SK-N-SH treated with all-trans-retinoic acid at 6 μM for 48 hours (cell line): ENCODE results near the gene CCDC69.

Source experiments
- ATAC-seq: fragments of 200-7000 bp; cut with Tn5 transposase; 3 replicates; pipeline ENCODE4 v1.9.1; 2020; ENCODE audit warnings: mild to moderate bottlenecking, moderate library complexity
- ARNTL ChIP-seq: fragments of 450-650 bp; formaldehyde crosslinking; IDR thresholded peaks from 2 replicates; pipeline ENCODE4 v1.5.0; 2020; ENCODE audit warnings: low read depth, mild to moderate bottlenecking, moderate library complexity, borderline replicate concordance
- CSDC2 ChIP-seq: fragments of 250-450 bp; sonication (Bioruptor Pico); IDR thresholded peaks from 2 replicates; pipeline ENCODE4 v1.5.0; 2020; ENCODE audit warnings: mild to moderate bottlenecking, moderate library complexity
- ESRRG ChIP-seq: fragments of 250-450 bp; sonication (Bioruptor Pico); IDR thresholded peaks from 2 replicates; pipeline ENCODE4 v1.6.1; 2021; ENCODE audit warnings: mild to moderate bottlenecking
- GLIS3 ChIP-seq: fragments of 250-450 bp; sonication (Bioruptor Pico); IDR thresholded peaks from 2 replicates; pipeline ENCODE4 v1.5.0; 2020; ENCODE audit warnings: mild to moderate bottlenecking, moderate library complexity
- OSR1 ChIP-seq: fragments of 250-450 bp; sonication (Bioruptor Pico); IDR thresholded peaks from 2 replicates; pipeline ENCODE4 v1.8.0; 2022; ENCODE audit warnings: moderate library complexity, mild to moderate bottlenecking, inconsistent platforms
- PPARA ChIP-seq: fragments of 250-450 bp; sonication (Bioruptor Pico); IDR thresholded peaks from 2 replicates; pipeline ENCODE4 v1.5.0; 2020; ENCODE audit warnings: mild to moderate bottlenecking, borderline replicate concordance
- RARB ChIP-seq: fragments of 250-450 bp; sonication (Bioruptor Pico); IDR thresholded peaks from 2 replicates; pipeline ENCODE4 v1.8.0; 2021; ENCODE audit warnings: mild to moderate bottlenecking, moderate library complexity
- SNAI2 ChIP-seq: fragments of 250-450 bp; sonication (Bioruptor Pico); IDR thresholded peaks from 2 replicates; pipeline ENCODE4 v1.5.0; 2020; ENCODE audit warnings: mild to moderate bottlenecking, moderate library complexity
- TCF4 ChIP-seq: fragments of 250-450 bp; sonication (Bioruptor Pico); IDR thresholded peaks from 2 replicates; pipeline ENCODE4 v1.8.0; 2021; ENCODE audit warnings: mild to moderate bottlenecking, moderate library complexity, borderline replicate concordance
- TOX ChIP-seq: fragments of 250-450 bp; sonication (Bioruptor Pico); IDR thresholded peaks from 2 replicates; pipeline ENCODE4 v1.8.0; 2021; ENCODE audit warnings: mild to moderate bottlenecking, moderate library complexity, borderline replicate concordance
- ZC3H10 ChIP-seq: fragments of 250-450 bp; sonication (Bioruptor Pico); IDR thresholded peaks from 2 replicates; pipeline ENCODE4 v1.5.1; 2021; ENCODE audit warnings: mild to moderate bottlenecking, moderate library complexity
- ZFP3 ChIP-seq: fragments of 250-450 bp; sonication (Bioruptor Pico); IDR thresholded peaks from 2 replicates; pipeline ENCODE4 v1.5.0; 2020; ENCODE audit warnings: mild to moderate bottlenecking, moderate library complexity
- ZNF565 ChIP-seq: fragments of 450-650 bp; formaldehyde crosslinking; conservative IDR thresholded peaks from 2 replicates; pipeline ENCODE4 v1.5.0; 2020; ENCODE audit warnings: low read depth, mild to moderate bottlenecking, moderate library complexity
- ZNF70 ChIP-seq: fragments of 450-650 bp; formaldehyde crosslinking; IDR thresholded peaks from 2 replicates; pipeline ENCODE4 v1.5.0; 2020; ENCODE audit warnings: mild to moderate bottlenecking, moderate library complexity
- ZNF8 ChIP-seq: fragments of 450-650 bp; formaldehyde crosslinking; IDR thresholded peaks from 2 replicates; pipeline ENCODE4 v1.5.0; 2020; ENCODE audit warnings: mild to moderate bottlenecking, moderate library complexity
- TF ChIP-seq, protein P1 (sequence below): fragments of 250-450 bp; sonication (Bioruptor Pico); IDR thresholded peaks from 2 replicates; pipeline ENCODE4 v1.5.0; 2020; ENCODE audit warnings: mild to moderate bottlenecking, moderate library complexity
- TF ChIP-seq, protein P2 (sequence below): fragments of 250-450 bp; sonication (Bioruptor Pico); IDR thresholded peaks from 2 replicates; pipeline ENCODE4 v1.8.0; 2020; ENCODE audit warnings: mild to moderate bottlenecking, moderate library complexity, borderline replicate concordance
- TF ChIP-seq, protein P3 (sequence below): fragments of 250-450 bp; sonication (Bioruptor Pico); IDR thresholded peaks from 2 replicates; pipeline ENCODE4 v1.5.1; 2021; ENCODE audit warnings: mild to moderate bottlenecking, moderate library complexity
- TF ChIP-seq, protein P4 (sequence below): fragments of 250-450 bp; sonication (Bioruptor Pico); IDR thresholded peaks from 2 replicates; pipeline ENCODE4 v1.5.1; 2020; ENCODE audit warnings: low read depth, mild to moderate bottlenecking, moderate library complexity

CCDC69 gene

DNA sequence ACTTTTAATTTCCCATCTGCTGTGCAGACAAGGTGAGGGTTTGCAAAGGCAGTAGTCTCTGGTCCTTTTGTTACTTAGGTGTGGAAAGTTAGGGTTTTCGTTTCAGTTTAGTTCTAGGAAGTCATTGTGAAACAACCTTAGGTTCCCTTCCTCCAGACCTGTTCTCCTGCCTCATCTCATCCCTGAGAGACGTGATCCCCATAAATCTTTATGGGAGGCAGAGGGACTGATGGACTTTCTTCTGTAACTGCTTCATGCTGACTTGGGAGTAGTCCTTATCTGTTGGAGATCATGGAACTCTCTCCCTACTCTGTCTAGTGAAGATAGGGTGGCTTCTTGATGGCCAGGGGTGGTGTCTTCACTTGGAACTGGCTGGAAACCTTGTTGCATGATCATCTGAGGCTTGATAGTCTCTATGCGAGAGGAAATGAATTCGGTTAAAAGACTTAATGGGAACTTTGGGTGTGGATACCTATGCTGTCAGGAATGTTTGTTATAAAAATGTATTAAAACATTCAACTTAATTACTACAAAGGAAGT, 21.9 kb upstream of the CCDC69 start (continued):
- TF ChIP-seq, protein P1, sequence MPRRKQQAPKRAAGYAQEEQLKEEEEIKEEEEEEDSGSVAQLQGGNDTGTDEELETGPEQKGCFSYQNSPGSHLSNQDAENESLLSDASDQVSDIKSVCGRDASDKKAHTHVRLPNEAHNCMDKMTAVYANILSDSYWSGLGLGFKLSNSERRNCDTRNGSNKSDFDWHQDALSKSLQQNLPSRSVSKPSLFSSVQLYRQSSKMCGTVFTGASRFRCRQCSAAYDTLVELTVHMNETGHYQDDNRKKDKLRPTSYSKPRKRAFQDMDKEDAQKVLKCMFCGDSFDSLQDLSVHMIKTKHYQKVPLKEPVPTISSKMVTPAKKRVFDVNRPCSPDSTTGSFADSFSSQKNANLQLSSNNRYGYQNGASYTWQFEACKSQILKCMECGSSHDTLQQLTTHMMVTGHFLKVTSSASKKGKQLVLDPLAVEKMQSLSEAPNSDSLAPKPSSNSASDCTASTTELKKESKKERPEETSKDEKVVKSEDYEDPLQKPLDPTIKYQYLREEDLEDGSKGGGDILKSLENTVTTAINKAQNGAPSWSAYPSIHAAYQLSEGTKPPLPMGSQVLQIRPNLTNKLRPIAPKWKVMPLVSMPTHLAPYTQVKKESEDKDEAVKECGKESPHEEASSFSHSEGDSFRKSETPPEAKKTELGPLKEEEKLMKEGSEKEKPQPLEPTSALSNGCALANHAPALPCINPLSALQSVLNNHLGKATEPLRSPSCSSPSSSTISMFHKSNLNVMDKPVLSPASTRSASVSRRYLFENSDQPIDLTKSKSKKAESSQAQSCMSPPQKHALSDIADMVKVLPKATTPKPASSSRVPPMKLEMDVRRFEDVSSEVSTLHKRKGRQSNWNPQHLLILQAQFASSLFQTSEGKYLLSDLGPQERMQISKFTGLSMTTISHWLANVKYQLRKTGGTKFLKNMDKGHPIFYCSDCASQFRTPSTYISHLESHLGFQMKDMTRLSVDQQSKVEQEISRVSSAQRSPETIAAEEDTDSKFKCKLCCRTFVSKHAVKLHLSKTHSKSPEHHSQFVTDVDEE (CRISPR knock-in tag), result no peak
- TF ChIP-seq ZNF8 (CRISPR knock-in tag) (no peak), ESRRG (CRISPR knock-in tag) (no peak), ZC3H10 (CRISPR knock-in tag) (no peak), TCF4 (CRISPR knock-in tag) (no peak)

DNA sequence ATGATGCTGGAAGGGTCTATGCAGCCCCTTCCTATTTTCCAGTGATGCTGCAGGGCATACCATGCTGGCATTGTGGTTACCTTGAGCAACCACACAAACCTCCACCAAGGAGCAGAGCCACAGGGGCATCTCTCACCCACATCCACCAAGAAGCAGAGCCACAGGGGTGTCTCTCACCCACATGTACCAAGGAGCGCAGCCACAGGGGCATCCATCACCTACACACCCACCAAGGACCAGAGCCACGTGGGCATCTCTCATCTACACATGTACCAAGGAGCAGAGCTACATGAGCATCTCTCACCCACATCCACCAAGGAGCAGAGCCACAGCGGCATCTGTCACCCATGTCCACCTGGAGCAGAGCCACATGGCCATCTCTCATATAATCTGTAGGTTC, 20.3 kb upstream of the CCDC69 start:
- TF ChIP-seq ZC3H10 (CRISPR knock-in tag) (no peak), ESRRG (CRISPR knock-in tag) (no peak), ZFP3 (CRISPR knock-in tag) (no peak)
- TF ChIP-seq, protein P2, sequence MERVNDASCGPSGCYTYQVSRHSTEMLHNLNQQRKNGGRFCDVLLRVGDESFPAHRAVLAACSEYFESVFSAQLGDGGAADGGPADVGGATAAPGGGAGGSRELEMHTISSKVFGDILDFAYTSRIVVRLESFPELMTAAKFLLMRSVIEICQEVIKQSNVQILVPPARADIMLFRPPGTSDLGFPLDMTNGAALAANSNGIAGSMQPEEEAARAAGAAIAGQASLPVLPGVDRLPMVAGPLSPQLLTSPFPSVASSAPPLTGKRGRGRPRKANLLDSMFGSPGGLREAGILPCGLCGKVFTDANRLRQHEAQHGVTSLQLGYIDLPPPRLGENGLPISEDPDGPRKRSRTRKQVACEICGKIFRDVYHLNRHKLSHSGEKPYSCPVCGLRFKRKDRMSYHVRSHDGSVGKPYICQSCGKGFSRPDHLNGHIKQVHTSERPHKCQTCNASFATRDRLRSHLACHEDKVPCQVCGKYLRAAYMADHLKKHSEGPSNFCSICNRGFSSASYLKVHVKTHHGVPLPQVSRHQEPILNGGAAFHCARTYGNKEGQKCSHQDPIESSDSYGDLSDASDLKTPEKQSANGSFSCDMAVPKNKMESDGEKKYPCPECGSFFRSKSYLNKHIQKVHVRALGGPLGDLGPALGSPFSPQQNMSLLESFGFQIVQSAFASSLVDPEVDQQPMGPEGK (CRISPR knock-in tag), result no peak
- TF ChIP-seq, protein P3, sequence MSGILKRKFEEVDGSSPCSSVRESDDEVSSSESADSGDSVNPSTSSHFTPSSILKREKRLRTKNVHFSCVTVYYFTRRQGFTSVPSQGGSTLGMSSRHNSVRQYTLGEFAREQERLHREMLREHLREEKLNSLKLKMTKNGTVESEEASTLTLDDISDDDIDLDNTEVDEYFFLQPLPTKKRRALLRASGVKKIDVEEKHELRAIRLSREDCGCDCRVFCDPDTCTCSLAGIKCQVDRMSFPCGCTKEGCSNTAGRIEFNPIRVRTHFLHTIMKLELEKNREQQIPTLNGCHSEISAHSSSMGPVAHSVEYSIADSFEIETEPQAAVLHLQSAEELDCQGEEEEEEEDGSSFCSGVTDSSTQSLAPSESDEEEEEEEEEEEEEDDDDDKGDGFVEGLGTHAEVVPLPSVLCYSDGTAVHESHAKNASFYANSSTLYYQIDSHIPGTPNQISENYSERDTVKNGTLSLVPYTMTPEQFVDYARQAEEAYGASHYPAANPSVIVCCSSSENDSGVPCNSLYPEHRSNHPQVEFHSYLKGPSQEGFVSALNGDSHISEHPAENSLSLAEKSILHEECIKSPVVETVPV, result no peak
- TF ChIP-seq, protein P1 (CRISPR knock-in tag), result no peak
- no peak for ATAC-seq

DNA sequence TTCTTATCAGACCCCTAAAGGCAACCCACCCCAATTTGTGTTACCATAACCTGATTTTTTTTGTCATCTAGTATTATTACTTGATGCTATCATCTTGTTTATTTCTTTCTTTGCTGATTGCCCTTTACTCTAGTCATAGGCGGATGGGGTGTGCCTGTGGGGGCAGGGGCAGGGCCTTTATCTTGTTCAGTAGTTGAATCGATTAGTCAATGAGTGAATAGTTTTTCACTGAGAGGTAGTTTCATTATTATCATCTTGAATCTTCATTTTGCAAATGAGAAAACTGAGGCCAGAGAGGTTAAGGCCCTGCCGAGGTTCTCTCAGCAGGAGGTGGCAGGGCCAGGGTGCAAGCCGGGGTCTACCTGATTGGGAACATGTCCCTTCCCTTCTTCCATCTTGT, 19.7 kb upstream of the CCDC69 start:
- TF ChIP-seq SNAI2 (CRISPR knock-in tag) (no peak), TCF4 (CRISPR knock-in tag) (no peak), ZC3H10 (CRISPR knock-in tag) (no peak), OSR1 (CRISPR knock-in tag) (no peak), ZNF70 (CRISPR knock-in tag) (no peak), PPARA (no peak), ZFP3 (CRISPR knock-in tag) (no peak), ARNTL (no peak), ESRRG (CRISPR knock-in tag) (no peak), TOX (CRISPR knock-in tag) (no peak), GLIS3 (CRISPR knock-in tag) (no peak), RARB (CRISPR knock-in tag) (no peak), ZNF565 (CRISPR knock-in tag) (no peak), ZNF8 (CRISPR knock-in tag) (no peak), CSDC2 (CRISPR knock-in tag) (no peak)
- TF ChIP-seq, protein P1 (CRISPR knock-in tag), result no peak
- TF ChIP-seq, protein P4, sequence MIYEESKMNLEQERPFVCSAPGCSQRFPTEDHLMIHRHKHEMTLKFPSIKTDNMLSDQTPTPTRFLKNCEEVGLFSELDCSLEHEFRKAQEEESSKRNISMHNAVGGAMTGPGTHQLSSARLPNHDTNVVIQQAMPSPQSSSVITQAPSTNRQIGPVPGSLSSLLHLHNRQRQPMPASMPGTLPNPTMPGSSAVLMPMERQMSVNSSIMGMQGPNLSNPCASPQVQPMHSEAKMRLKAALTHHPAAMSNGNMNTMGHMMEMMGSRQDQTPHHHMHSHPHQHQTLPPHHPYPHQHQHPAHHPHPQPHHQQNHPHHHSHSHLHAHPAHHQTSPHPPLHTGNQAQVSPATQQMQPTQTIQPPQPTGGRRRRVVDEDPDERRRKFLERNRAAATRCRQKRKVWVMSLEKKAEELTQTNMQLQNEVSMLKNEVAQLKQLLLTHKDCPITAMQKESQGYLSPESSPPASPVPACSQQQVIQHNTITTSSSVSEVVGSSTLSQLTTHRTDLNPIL (CRISPR knock-in tag), result no peak
- TF ChIP-seq, protein P2 (CRISPR knock-in tag), result no peak
- ATAC-seq, result no peak
